HL-60 (cell line): Measurements from ENCODE around the gene NEB.

ENCODE experiments used
- DNase-seq, 2 experiments: peaks; one replicate each; pipeline ENCODE4 v3.0.0-alpha.2; 2010 to 2020; ENCODE audit warnings: low read depth in 1 of 2, low spot score in 1 of 2
- H3K27ac ChIP-seq: fragments of 250-450 bp; sonication (Bioruptor Pico); replicated peaks from 2 replicates; pipeline ENCODE4 v1.5.1; 2020; ENCODE audit warnings: mild to moderate bottlenecking, moderate library complexity
- H3K27me3 ChIP-seq: fragments of 250-450 bp; sonication (Bioruptor Pico); 2 replicates; pipeline ENCODE4 v1.5.1; 2021; ENCODE audit warnings: mild to moderate bottlenecking, moderate library complexity; ENCODE audit not compliant: insufficient read depth, poor library complexity, severe bottlenecking
- H3K4me3 ChIP-seq: replicated peaks from 2 replicates; pipeline ENCODE4 v1.5.1; 2011; ENCODE audit warnings: mild to moderate bottlenecking, control low read depth, low read length; ENCODE audit not compliant: insufficient read depth
- GABPA ChIP-seq: IDR thresholded peaks from 2 replicates; pipeline ENCODE4 v1.6.1; 2012; ENCODE audit warnings: low read depth
- POLR2AphosphoS5 ChIP-seq: IDR thresholded peaks from 2 replicates; pipeline ENCODE4 v1.6.1; 2012; ENCODE audit warnings: low read depth
- SPI1 ChIP-seq: IDR thresholded peaks from 2 replicates; pipeline ENCODE4 v1.6.1; 2012; ENCODE audit warnings: low read depth, mild to moderate bottlenecking, borderline replicate concordance
- TF ChIP-seq, protein P1 (sequence below): IDR thresholded peaks from 2 replicates; pipeline ENCODE4 v1.6.1; 2012; ENCODE audit warnings: low read depth; ENCODE audit not compliant: insufficient replicate concordance
- TF ChIP-seq, protein P2 (sequence below): IDR thresholded peaks from one replicate; pipeline ENCODE4 v1.5.1; 2011; ENCODE audit warnings: low read length, control low read depth, inconsistent platforms; ENCODE audit not compliant: insufficient read depth

The NEB gene

GRCh38 chr2:151688719-151689118 lies 45.6 kb downstream of the NEB start:
- TF ChIP-seq GABPA (no peak), SPI1 (no peak)
- TF ChIP-seq, protein P1, sequence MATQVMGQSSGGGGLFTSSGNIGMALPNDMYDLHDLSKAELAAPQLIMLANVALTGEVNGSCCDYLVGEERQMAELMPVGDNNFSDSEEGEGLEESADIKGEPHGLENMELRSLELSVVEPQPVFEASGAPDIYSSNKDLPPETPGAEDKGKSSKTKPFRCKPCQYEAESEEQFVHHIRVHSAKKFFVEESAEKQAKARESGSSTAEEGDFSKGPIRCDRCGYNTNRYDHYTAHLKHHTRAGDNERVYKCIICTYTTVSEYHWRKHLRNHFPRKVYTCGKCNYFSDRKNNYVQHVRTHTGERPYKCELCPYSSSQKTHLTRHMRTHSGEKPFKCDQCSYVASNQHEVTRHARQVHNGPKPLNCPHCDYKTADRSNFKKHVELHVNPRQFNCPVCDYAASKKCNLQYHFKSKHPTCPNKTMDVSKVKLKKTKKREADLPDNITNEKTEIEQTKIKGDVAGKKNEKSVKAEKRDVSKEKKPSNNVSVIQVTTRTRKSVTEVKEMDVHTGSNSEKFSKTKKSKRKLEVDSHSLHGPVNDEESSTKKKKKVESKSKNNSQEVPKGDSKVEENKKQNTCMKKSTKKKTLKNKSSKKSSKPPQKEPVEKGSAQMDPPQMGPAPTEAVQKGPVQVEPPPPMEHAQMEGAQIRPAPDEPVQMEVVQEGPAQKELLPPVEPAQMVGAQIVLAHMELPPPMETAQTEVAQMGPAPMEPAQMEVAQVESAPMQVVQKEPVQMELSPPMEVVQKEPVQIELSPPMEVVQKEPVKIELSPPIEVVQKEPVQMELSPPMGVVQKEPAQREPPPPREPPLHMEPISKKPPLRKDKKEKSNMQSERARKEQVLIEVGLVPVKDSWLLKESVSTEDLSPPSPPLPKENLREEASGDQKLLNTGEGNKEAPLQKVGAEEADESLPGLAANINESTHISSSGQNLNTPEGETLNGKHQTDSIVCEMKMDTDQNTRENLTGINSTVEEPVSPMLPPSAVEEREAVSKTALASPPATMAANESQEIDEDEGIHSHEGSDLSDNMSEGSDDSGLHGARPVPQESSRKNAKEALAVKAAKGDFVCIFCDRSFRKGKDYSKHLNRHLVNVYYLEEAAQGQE, result no peak
- TF ChIP-seq, protein P2, sequence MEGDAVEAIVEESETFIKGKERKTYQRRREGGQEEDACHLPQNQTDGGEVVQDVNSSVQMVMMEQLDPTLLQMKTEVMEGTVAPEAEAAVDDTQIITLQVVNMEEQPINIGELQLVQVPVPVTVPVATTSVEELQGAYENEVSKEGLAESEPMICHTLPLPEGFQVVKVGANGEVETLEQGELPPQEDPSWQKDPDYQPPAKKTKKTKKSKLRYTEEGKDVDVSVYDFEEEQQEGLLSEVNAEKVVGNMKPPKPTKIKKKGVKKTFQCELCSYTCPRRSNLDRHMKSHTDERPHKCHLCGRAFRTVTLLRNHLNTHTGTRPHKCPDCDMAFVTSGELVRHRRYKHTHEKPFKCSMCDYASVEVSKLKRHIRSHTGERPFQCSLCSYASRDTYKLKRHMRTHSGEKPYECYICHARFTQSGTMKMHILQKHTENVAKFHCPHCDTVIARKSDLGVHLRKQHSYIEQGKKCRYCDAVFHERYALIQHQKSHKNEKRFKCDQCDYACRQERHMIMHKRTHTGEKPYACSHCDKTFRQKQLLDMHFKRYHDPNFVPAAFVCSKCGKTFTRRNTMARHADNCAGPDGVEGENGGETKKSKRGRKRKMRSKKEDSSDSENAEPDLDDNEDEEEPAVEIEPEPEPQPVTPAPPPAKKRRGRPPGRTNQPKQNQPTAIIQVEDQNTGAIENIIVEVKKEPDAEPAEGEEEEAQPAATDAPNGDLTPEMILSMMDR, result no peak
- Histone ChIP-seq H3K27me3 (no peaks in the 10 kb centered on the region), H3K4me3 (no peak overlapping the region), H3K27ac (no peak overlapping the region)
- DNase-seq, result no peak

- TF ChIP-seq GABPA, result no peak
- no peak for TF ChIP-seq POLR2AphosphoS5
- TF ChIP-seq, protein P1, result no peak
- TF ChIP-seq SPI1, result no peak
- TF ChIP-seq, protein P2, result no peak
- DNase-seq, result no peak
- Histone ChIP-seq H3K4me3 (no peak overlapping the region), H3K27ac (no peak overlapping the region), H3K27me3 (no peaks in the 10 kb centered on the region)
Observed at GRCh38 chr2:151682459-151683003, 51.7 kb downstream of the NEB start.

DNA sequence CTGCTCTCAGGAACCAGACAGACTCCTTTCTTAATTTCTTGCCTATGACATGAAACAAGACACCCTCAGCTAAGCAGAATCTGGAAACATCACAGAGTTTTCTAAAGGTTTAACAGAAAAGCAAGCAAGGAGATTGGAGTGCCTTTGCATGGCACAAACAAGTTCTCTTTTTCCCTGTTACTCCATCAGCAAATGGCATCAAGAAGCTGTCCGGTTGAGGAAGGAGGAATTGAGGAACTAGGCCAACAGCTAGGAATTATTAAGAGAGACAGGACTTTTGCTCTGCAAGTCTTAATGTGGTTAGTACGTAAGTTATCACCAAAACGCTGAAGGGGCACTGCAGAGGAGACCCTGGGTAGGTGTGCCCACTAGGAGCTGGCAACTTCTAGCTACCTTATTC lies 53.2 kb downstream of the NEB start:
- peak in 1 of 2 experiments; percentile 32 for DNase-seq
- no peak for TF ChIP-seq GABPA
- peak; percentile 32; the same call in 1 of the 2 replicates for TF ChIP-seq SPI1
- TF ChIP-seq, protein P2, result no peak
- no peak for TF ChIP-seq POLR2AphosphoS5
- TF ChIP-seq, protein P1, result no peak
- H3K4me3 ChIP-seq, result no peak overlapping the region
- H3K27ac ChIP-seq, result no peak overlapping the region
- H3K27me3 ChIP-seq, result no peaks in the 10 kb centered on the region
